OCI-LY1 (cell line): Measurements from ENCODE around the gene COL23A1.

ENCODE experiments used
- H2AFZ ChIP-seq: fragments of 200-600 bp; sonication (generic), shearing (Covaris generic); 2 replicates; pipeline ENCODE4 v1.6.0; 2014; ENCODE audit warnings: antibody characterized with exemption, mild to moderate bottlenecking, low read length
- H3F3A ChIP-seq: fragments of 200-600 bp; sonication (generic), shearing (Covaris generic); 2 replicates; pipeline ENCODE4 v1.6.0; 2014; ENCODE audit warnings: mild to moderate bottlenecking, antibody characterized with exemption, low read length, moderate library complexity; ENCODE audit not compliant: insufficient read depth
- H3K27ac ChIP-seq: fragments of 200-600 bp; sonication (generic); 2 replicates; pipeline ENCODE4 v1.5.1; 2014; ENCODE audit warnings: low read length, mixed run types, mild to moderate bottlenecking, low read depth; ENCODE audit not compliant: poor library complexity, severe bottlenecking
- H3K27me3 ChIP-seq: fragments of 200-600 bp; sonication (generic); 2 replicates; pipeline ENCODE4 v1.6.0; 2014; ENCODE audit warnings: antibody characterized with exemption, mild to moderate bottlenecking, low read length, moderate library complexity; ENCODE audit not compliant: insufficient read depth
- H3K36me3 ChIP-seq: fragments of 200-600 bp; sonication (generic); 2 replicates; pipeline ENCODE4 v1.6.1; 2014; ENCODE audit warnings: mild to moderate bottlenecking, antibody characterized with exemption, low read length, moderate library complexity, mixed read lengths; ENCODE audit not compliant: insufficient read depth
- H3K4me1 ChIP-seq: fragments of 200-600 bp; sonication (generic); 2 replicates; pipeline ENCODE4 v1.5.1; 2014; ENCODE audit warnings: mild to moderate bottlenecking, low read length, moderate library complexity; ENCODE audit not compliant: insufficient read depth, severe bottlenecking
- H3K4me2 ChIP-seq: fragments of 200-600 bp; sonication (generic), shearing (Covaris generic); 2 replicates; pipeline ENCODE4 v1.6.1; 2014; ENCODE audit warnings: low read length
- H3K4me3 ChIP-seq: fragments of 200-600 bp; sonication (generic); 2 replicates; pipeline ENCODE4 v1.5.1; 2014; ENCODE audit warnings: low read length, low read depth, mild to moderate bottlenecking, mixed read lengths; ENCODE audit not compliant: poor library complexity, severe bottlenecking
- H3K79me2 ChIP-seq: fragments of 200-600 bp; shearing (Covaris generic); 2 replicates; pipeline ENCODE4 v1.6.1; 2016; ENCODE audit warnings: mixed run types, low read length, mixed read lengths; ENCODE audit not compliant: insufficient read depth
- H3K9ac ChIP-seq: fragments of 200-600 bp; sonication (generic), shearing (Covaris generic); 2 replicates; pipeline ENCODE4 v1.6.1; 2014; ENCODE audit warnings: mild to moderate bottlenecking, low read length, mixed read lengths
- H3K9me2 ChIP-seq: fragments of 200-600 bp; sonication (generic), shearing (Covaris generic); 2 replicates; pipeline ENCODE4 v1.6.1; 2014; ENCODE audit warnings: low read depth, mild to moderate bottlenecking, low read length, mixed read lengths
- H3K9me3 ChIP-seq: fragments of 200-600 bp; shearing (Covaris generic); 2 replicates; pipeline ENCODE4 v1.6.1; 2014; ENCODE audit warnings: low read length, mixed read lengths
- H4K20me1 ChIP-seq: fragments of 200-600 bp; sonication (generic), shearing (Covaris generic); 2 replicates; pipeline ENCODE4 v1.6.0; 2016; ENCODE audit warnings: mild to moderate bottlenecking, low read length; ENCODE audit not compliant: insufficient read depth
- EZH2 ChIP-seq: fragments of 200-600 bp; sonication (generic), shearing (Covaris generic); IDR thresholded peaks from 2 replicates; pipeline ENCODE4 v1.8.0; 2017; ENCODE audit warnings: borderline replicate concordance, mixed run types, mild to moderate bottlenecking, antibody characterized with exemption, low read length, moderate library complexity, mixed read lengths
- TF ChIP-seq, protein P1 (sequence below): fragments of 200-600 bp; sonication (generic), shearing (Covaris generic); IDR thresholded peaks from 2 replicates; pipeline ENCODE4 v1.5.1; 2017; ENCODE audit warnings: mild to moderate bottlenecking, antibody characterized with exemption, low read length, moderate library complexity, mixed read lengths

Gene COL23A1

DNA sequence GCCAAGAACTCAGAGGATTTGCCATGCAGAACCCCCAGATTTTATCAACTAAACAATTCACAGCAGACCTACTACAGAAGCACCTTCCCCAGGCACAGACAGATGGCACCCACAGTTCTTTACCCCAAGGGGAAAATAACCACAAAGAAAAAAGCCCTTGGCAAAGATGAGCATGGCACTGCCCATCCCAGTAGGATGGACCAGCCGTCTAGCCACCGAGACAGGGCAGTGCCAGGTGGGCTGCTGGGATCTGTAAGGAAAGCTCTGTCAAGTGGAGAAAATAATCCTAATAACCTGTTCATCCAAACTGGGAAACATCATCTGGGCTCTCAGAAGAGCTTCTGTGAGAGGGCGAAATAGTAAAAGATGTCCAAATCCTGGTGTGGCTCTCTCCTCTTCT is 130.0 kb downstream of the COL23A1 start:
- Histone ChIP-seq H3K36me3 (no peaks in the 10 kb centered on the region), H3K79me2 (no peaks in the 10 kb centered on the region), H3K9me3 (no peaks in the 10 kb centered on the region), H3K9ac (no peak overlapping the region), H4K20me1 (no peaks in the 10 kb centered on the region), H3K4me2 (no peak overlapping the region), H3K27me3 (no peaks in the 10 kb centered on the region; the same call in 1 of the 2 replicates), H3F3A (no peaks in the 10 kb centered on the region), H3K4me3 (no peak overlapping the region), H3K9me2 (no peaks in the 10 kb centered on the region), H3K27ac (no peak overlapping the region), H2AFZ (no peak overlapping the region), H3K4me1 (no peaks in the 10 kb centered on the region)
- TF ChIP-seq, protein P1, sequence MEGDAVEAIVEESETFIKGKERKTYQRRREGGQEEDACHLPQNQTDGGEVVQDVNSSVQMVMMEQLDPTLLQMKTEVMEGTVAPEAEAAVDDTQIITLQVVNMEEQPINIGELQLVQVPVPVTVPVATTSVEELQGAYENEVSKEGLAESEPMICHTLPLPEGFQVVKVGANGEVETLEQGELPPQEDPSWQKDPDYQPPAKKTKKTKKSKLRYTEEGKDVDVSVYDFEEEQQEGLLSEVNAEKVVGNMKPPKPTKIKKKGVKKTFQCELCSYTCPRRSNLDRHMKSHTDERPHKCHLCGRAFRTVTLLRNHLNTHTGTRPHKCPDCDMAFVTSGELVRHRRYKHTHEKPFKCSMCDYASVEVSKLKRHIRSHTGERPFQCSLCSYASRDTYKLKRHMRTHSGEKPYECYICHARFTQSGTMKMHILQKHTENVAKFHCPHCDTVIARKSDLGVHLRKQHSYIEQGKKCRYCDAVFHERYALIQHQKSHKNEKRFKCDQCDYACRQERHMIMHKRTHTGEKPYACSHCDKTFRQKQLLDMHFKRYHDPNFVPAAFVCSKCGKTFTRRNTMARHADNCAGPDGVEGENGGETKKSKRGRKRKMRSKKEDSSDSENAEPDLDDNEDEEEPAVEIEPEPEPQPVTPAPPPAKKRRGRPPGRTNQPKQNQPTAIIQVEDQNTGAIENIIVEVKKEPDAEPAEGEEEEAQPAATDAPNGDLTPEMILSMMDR, result no peak
- TF ChIP-seq EZH2, result no peak

DNA sequence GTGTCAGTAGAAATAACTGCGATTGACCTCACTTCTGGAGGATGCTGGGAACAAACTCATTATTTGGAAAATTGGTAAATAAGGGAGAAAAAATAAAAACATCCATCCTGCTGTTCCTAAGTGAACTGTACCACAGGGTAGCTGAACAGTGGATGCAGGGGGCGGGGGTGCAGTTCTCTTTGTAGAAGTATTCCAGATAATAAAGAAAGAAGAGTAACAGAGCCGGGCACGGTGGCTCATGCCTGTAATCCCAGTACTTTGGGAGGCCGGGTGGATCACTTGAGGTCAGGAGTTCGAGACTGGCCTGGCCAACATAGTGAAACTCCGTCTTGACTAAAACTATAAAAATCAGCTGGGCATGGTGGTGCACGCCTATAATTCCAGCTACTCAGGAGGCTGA is 132.1 kb downstream of the COL23A1 start:
- Histone ChIP-seq H3K27me3 (no peaks in the 10 kb centered on the region; the same call in 1 of the 2 replicates), H3K36me3 (no peaks in the 10 kb centered on the region), H3K9me3 (no peaks in the 10 kb centered on the region), H4K20me1 (no peaks in the 10 kb centered on the region), H3K9ac (no peak overlapping the region), H3K4me2 (no peak overlapping the region), H3K9me2 (no peaks in the 10 kb centered on the region), H3K27ac (no peak overlapping the region), H3K4me3 (no peak overlapping the region), H3F3A (no peaks in the 10 kb centered on the region), H2AFZ (no peak overlapping the region), H3K79me2 (no peaks in the 10 kb centered on the region), H3K4me1 (no peaks in the 10 kb centered on the region)
- TF ChIP-seq, protein P1, result no peak
- no peak for TF ChIP-seq EZH2

DNA sequence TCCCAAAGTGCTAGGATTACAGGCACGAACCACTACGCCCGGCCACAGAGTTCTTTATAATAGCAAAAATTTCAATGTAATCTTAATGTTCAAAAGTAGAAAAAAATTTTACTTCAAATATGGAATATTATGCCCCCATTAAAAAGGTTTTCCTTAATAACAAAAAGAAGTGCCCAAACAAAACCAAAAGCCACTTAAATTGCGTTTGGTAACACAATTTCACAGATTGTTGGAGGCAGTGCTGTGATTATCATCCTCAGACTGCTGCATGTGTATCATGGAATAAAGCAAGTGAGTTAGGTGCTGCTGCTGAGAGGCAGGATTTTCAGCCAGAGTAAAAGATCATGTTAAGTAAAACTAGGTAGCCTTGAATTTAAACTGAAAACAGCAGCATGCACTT is 132.7 kb downstream of the COL23A1 start:
- Histone ChIP-seq H3K27me3 (no peaks in the 10 kb centered on the region; the same call in 1 of the 2 replicates), H3K9me2 (no peaks in the 10 kb centered on the region), H3K27ac (no peak overlapping the region), H4K20me1 (no peaks in the 10 kb centered on the region), H3K9me3 (no peaks in the 10 kb centered on the region), H2AFZ (no peak overlapping the region), H3K4me3 (no peak overlapping the region), H3K4me1 (no peaks in the 10 kb centered on the region), H3K79me2 (no peaks in the 10 kb centered on the region), H3K9ac (no peak overlapping the region), H3F3A (no peaks in the 10 kb centered on the region), H3K4me2 (no peak overlapping the region), H3K36me3 (no peaks in the 10 kb centered on the region)
- TF ChIP-seq EZH2, result no peak
- TF ChIP-seq, protein P1, result no peak
